Raji (cell line): ENCODE data around the gene TCF23.

Experiments
- POLR2A ChIP-seq: IDR thresholded peaks from 2 replicates; pipeline ENCODE4 v1.6.1; 2011; ENCODE audit warnings: low read depth, low read length, control low read depth; ENCODE audit not compliant: insufficient read depth

Gene TCF23

GRCh38 chr2:27194538-27195354 lies 45.9 kb downstream of the TCF23 start:
- TF ChIP-seq POLR2A, result no peak

- TF ChIP-seq POLR2A, result no peak
Measured at GRCh38 chr2:27198627-27199026, 49.8 kb downstream of the TCF23 start.

- TF ChIP-seq POLR2A, result no peak
Measured at GRCh38 chr2:27199241-27199640, 50.4 kb downstream of the TCF23 start.

DNA sequence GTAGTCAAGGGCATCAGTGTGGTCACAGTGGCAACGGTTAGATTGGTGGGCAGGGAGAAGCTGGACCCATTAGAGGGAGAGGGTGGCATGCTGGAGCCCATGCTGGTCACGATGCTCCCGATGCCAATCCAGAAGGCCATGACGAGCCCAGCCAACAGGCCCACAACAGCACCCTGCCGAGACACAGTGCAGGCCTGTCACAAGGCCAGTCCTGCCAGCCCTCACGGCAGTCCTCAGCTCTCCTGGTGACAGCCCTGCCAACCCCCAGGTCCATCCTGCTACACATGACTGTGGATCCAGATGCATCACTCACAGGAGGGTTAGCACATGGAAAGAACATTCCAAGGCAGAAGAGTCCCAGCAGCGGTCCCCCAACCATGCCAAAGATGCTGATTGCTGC lies 52.9 kb downstream of the TCF23 start:
- no peak for TF ChIP-seq POLR2A

GRCh38 chr2:27202854-27203253 lies 54.0 kb downstream of the TCF23 start:
- no peak for TF ChIP-seq POLR2A

DNA sequence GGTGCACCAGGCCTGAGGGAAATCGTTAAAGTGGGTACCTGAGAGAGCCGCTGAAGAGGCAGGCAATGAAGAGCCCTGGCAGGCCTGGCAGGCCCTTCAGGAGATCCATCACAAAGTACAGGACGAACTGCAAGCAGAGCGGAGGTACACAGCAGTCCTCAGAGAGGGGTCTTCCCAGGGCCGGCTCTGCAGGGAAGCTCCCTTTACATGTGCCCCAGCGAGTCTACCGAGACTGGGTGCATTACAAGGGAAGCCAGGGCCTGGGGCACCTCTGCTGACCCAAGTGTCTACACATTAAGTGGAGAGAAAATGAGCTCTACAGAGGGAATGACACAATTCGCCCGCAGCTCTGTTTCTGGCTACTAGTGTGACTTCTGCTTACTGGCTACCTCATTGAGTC lies 54.9 kb downstream of the TCF23 start:
- TF ChIP-seq POLR2A, result no peak

DNA sequence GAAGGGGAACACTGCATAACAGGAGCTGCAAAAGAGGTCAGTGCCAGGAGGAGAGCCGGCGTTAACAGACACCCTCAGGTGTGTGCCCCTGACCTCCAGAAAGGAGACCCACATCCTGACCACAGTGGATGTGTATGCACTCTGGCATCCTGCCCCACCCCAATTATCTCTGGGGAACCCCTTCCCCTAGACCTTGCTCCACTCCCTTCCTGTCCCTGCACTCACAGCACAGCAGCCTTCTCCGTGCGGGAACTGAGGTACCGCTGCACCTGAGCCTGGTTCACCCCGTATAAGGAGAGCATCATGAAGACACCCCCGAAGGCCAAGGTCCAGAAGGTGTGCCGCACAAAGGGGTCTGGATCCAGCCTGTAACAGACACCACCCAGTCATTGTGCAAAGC lies 55.8 kb downstream of the TCF23 start:
- TF ChIP-seq POLR2A, result no peak

GRCh38 chr2:27205206-27205605 lies 56.4 kb downstream of the TCF23 start:
- no peak for TF ChIP-seq POLR2A

- TF ChIP-seq POLR2A, result no peak
Measured at GRCh38 chr2:27206346-27206745, 57.5 kb downstream of the TCF23 start.
